ENCODE measurements around the gene EIF4E2. TPM values are rescaled to one million over a fixed set of nuclear protein-coding genes. Genes with fewer than 3 reads are reported as not detected.

EIF4E2 gene
- total and polyA plus RNA-seq, 2 of the 4 experiments (the other 2 are of a cell fraction), result 52.1 to 105 TPM

DNA sequence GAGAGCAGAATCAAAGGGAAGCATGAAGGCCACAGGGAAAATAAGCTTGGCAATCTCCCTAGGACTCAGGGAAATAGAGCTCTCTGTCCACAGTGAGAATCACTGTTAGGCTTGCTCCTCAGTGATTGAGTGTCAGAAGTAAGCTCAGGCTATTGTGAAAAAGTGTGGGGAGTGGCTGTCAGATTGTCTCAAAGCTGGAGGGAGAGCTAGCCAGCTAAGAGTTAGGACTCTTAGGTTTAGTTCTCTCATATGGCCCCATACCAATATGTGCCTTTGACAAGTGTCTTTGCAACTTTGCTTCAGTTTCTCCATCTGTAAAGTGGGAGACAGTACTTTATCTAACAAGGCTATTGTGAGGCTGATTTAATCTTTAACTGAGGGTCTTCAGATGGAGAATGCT lies 17.2 kb downstream of the EIF4E2 start:
- Histone ChIP-seq H3K27ac (ENCODE audit: insufficient read depth, low read length) (no peak overlapping the region), H3K9ac (ENCODE audit: low read depth, low read length) (no peak overlapping the region), H4K91ac (ENCODE audit: insufficient read depth, low read depth, low read length) (no peak overlapping the region; the same call in 1 of the 2 replicates), H3K4me1 (ENCODE audit: control insufficient read depth, insufficient read depth, low read length) (no peaks in the 10 kb centered on the region; the same call in 1 of the 2 replicates), H3K36me3 (ENCODE audit: control insufficient read depth, insufficient read depth, low read length) (peaks cover 58% of the 10 kb centered on the region), H3K9me3 (ENCODE audit: control insufficient read depth, insufficient read depth, low read length) (no peaks in the 10 kb centered on the region), H3K79me1 (ENCODE audit: low read depth in 1 of 2, low read length in 2 of 2) (peaks cover 11 to 37% of the 10 kb centered on the region in 2 experiments), H2BK120ac (ENCODE audit: low read depth, low read length) (no peak overlapping the region), H3K56ac (ENCODE audit: extremely low read depth, insufficient read depth, low read length) (no peak overlapping the region), H4K8ac (ENCODE audit: low read depth in 2 of 2, low read length in 2 of 2) (0 out of 4 replicates have a peak overlapping the region, but pooled peaks of 1 of the 2 experiments have one; percentile 6), H3K27me3 (ENCODE audit: control insufficient read depth, insufficient read depth, low read length) (no peaks in the 10 kb centered on the region), H3K4me2 (ENCODE audit: low read depth, low read length) (no peak overlapping the region; the same call in 1 of the 2 replicates), H3K23ac (ENCODE audit: low read depth, low read length) (0 out of 2 replicates have a peak overlapping the region, but pooled peaks have one; percentile 34), H4K20me1 (ENCODE audit: insufficient read depth, low read length) (0 out of 2 replicates have a peak, but pooled peaks cover 3% of the 10 kb centered on the region), H4K5ac (ENCODE audit: low read depth, low read length) (no peak overlapping the region), H2AFZ (replicated peaks; ENCODE audit: low read length, poor library complexity) (no peak overlapping the region), H2BK20ac (ENCODE audit: low read depth, low read length) (no peak overlapping the region; the same call in 1 of the 2 replicates), H3K18ac (ENCODE audit: low read depth, low read length) (no peak overlapping the region; the same call in 1 of the 2 replicates), H2BK5ac (ENCODE audit: low read depth, low read length, poor library complexity, severe bottlenecking) (peak overlapping the region; percentile 52), H3K4ac (ENCODE audit: low read depth, low read length) (0 out of 2 replicates have a peak overlapping the region, but pooled peaks have one; percentile 26), H3K4me3 (ENCODE audit: insufficient read depth, low read depth, low read length) (no peak overlapping the region), H2AK5ac (ENCODE audit: low read depth, low read length) (no peak overlapping the region), H3K14ac (replicated peaks; ENCODE audit: low read depth, low read length) (peak overlapping the region; percentile 30; the same call in 1 of the 2 replicates), H2AK9ac (replicated peaks; ENCODE audit: low read depth, low read length, poor library complexity) (no peak overlapping the region), H2BK15ac (ENCODE audit: low read depth, low read length) (no peak overlapping the region), H3K9me1 (ENCODE audit: insufficient read depth, low read length) (peaks cover 6% of the 10 kb centered on the region; the same call in 1 of the 2 replicates)
- DNase-seq (no peak), ATAC-seq (ENCODE audit: low read depth) (peak; percentile 8; the same call in 1 of the 2 replicates)
- dilution Hi-C loops (cut with HindIII; ENCODE audit: low sequenced_read_pairs, unreplicated experiment) (no loop called here), intact Hi-C loops (cut with micrococcal nuclease) (no loop called here), in situ Hi-C loops (cut with MboI; ENCODE audit: low sequenced_read_pairs) (no loop called here)
- TF ChIP-seq, protein P1, sequence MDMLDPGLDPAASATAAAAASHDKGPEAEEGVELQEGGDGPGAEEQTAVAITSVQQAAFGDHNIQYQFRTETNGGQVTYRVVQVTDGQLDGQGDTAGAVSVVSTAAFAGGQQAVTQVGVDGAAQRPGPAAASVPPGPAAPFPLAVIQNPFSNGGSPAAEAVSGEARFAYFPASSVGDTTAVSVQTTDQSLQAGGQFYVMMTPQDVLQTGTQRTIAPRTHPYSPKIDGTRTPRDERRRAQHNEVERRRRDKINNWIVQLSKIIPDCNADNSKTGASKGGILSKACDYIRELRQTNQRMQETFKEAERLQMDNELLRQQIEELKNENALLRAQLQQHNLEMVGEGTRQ (IDR thresholded peaks at IDR 0.05; ENCODE audit: low read depth, low read length), result no peak
- TF ChIP-seq RAD21 (IDR thresholded peaks at IDR 0.05; ENCODE audit: low read length), result no peak
- TF ChIP-seq FOS (IDR thresholded peaks at IDR 0.05; ENCODE audit: low read depth, low read length), result no peak
- TF ChIP-seq, protein P2, sequence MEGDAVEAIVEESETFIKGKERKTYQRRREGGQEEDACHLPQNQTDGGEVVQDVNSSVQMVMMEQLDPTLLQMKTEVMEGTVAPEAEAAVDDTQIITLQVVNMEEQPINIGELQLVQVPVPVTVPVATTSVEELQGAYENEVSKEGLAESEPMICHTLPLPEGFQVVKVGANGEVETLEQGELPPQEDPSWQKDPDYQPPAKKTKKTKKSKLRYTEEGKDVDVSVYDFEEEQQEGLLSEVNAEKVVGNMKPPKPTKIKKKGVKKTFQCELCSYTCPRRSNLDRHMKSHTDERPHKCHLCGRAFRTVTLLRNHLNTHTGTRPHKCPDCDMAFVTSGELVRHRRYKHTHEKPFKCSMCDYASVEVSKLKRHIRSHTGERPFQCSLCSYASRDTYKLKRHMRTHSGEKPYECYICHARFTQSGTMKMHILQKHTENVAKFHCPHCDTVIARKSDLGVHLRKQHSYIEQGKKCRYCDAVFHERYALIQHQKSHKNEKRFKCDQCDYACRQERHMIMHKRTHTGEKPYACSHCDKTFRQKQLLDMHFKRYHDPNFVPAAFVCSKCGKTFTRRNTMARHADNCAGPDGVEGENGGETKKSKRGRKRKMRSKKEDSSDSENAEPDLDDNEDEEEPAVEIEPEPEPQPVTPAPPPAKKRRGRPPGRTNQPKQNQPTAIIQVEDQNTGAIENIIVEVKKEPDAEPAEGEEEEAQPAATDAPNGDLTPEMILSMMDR (conservative IDR thresholded peaks at IDR 0.05; ENCODE audit: low read depth, low read length), result no peak
- no peak for TF ChIP-seq RFX5 (IDR thresholded peaks at IDR 0.05; ENCODE audit: low read depth, low read length)
- no peak for TF ChIP-seq MAZ (IDR thresholded peaks at IDR 0.05; ENCODE audit: borderline replicate concordance, low read depth, low read length)
- TF ChIP-seq NFE2L2 (IDR thresholded peaks at IDR 0.05; ENCODE audit: low read depth, low read length), result no peak
- no peak for TF ChIP-seq MXI1 (IDR thresholded peaks at IDR 0.05; ENCODE audit: borderline replicate concordance, low read depth, low read length)
- no peak for TF ChIP-seq MAFK (IDR thresholded peaks at IDR 0.05; ENCODE audit: low read depth, low read length)
- TF ChIP-seq POLR2A (IDR thresholded peaks at IDR 0.05; ENCODE audit: low read depth, low read length), result no peak
- TF ChIP-seq BHLHE40 (IDR thresholded peaks at IDR 0.05; ENCODE audit: low read depth, low read length), result no peak
- TF ChIP-seq, protein P3, sequence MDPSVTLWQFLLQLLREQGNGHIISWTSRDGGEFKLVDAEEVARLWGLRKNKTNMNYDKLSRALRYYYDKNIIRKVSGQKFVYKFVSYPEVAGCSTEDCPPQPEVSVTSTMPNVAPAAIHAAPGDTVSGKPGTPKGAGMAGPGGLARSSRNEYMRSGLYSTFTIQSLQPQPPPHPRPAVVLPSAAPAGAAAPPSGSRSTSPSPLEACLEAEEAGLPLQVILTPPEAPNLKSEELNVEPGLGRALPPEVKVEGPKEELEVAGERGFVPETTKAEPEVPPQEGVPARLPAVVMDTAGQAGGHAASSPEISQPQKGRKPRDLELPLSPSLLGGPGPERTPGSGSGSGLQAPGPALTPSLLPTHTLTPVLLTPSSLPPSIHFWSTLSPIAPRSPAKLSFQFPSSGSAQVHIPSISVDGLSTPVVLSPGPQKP (IDR thresholded peaks at IDR 0.05; ENCODE audit: borderline replicate concordance, low read depth, low read length), result no peak
- no peak for TF ChIP-seq CHD1 (IDR thresholded peaks at IDR 0.05; ENCODE audit: low read depth, low read length)
- TF ChIP-seq SMC3 (IDR thresholded peaks at IDR 0.05; ENCODE audit: low read depth, low read length), result no peak
- TF ChIP-seq CEBPB (IDR thresholded peaks at IDR 0.05; ENCODE audit: low read depth, low read length), result no peak
- TF ChIP-seq RCOR1 (IDR thresholded peaks at IDR 0.05; ENCODE audit: insufficient replicate concordance, low read length), result no peak
- ChIA-PET CTCF (no interaction called here), POLR2A (ENCODE audit: unreplicated experiment) (interaction anchor here (0.6 kb wide), 1 partner anchor 602 kb away, joined by 10 read pairs; no protein-coding TSS in a partner anchor)
- no TSS peak for BruUV-seq (replicated peaks)

All from IMR-90 (cell line).